ENCODE results near the gene ROS1.

GRCh38 chr6:117432273-117432672, 6.5 kb upstream of the ROS1 start:
- TF ChIP-seq ZFP3 (CRISPR knock-in tag; IDR thresholded peaks at IDR 0.05) (no peak), ESRRG (CRISPR knock-in tag; IDR thresholded peaks at IDR 0.05) (no peak), BACH2 (CRISPR knock-in tag; IDR thresholded peaks at IDR 0.05; ENCODE audit: borderline replicate concordance) (no peak), ZNF565 (CRISPR knock-in tag; conservative IDR thresholded peaks at IDR 0.05; ENCODE audit: low read depth) (no peak), TCF4 (CRISPR knock-in tag; IDR thresholded peaks at IDR 0.05; ENCODE audit: borderline replicate concordance) (no peak), CSRNP3 (CRISPR knock-in tag; IDR thresholded peaks at IDR 0.05) (no peak), ZFP30 (CRISPR knock-in tag; IDR thresholded peaks at IDR 0.05) (no peak), TOX (CRISPR knock-in tag; IDR thresholded peaks at IDR 0.05; ENCODE audit: borderline replicate concordance) (no peak), ZNF8 (CRISPR knock-in tag; IDR thresholded peaks at IDR 0.05) (no peak)
- TF ChIP-seq, protein P1, sequence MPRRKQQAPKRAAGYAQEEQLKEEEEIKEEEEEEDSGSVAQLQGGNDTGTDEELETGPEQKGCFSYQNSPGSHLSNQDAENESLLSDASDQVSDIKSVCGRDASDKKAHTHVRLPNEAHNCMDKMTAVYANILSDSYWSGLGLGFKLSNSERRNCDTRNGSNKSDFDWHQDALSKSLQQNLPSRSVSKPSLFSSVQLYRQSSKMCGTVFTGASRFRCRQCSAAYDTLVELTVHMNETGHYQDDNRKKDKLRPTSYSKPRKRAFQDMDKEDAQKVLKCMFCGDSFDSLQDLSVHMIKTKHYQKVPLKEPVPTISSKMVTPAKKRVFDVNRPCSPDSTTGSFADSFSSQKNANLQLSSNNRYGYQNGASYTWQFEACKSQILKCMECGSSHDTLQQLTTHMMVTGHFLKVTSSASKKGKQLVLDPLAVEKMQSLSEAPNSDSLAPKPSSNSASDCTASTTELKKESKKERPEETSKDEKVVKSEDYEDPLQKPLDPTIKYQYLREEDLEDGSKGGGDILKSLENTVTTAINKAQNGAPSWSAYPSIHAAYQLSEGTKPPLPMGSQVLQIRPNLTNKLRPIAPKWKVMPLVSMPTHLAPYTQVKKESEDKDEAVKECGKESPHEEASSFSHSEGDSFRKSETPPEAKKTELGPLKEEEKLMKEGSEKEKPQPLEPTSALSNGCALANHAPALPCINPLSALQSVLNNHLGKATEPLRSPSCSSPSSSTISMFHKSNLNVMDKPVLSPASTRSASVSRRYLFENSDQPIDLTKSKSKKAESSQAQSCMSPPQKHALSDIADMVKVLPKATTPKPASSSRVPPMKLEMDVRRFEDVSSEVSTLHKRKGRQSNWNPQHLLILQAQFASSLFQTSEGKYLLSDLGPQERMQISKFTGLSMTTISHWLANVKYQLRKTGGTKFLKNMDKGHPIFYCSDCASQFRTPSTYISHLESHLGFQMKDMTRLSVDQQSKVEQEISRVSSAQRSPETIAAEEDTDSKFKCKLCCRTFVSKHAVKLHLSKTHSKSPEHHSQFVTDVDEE (CRISPR knock-in tag; IDR thresholded peaks at IDR 0.05) = no peak
- TF ChIP-seq, protein P2, sequence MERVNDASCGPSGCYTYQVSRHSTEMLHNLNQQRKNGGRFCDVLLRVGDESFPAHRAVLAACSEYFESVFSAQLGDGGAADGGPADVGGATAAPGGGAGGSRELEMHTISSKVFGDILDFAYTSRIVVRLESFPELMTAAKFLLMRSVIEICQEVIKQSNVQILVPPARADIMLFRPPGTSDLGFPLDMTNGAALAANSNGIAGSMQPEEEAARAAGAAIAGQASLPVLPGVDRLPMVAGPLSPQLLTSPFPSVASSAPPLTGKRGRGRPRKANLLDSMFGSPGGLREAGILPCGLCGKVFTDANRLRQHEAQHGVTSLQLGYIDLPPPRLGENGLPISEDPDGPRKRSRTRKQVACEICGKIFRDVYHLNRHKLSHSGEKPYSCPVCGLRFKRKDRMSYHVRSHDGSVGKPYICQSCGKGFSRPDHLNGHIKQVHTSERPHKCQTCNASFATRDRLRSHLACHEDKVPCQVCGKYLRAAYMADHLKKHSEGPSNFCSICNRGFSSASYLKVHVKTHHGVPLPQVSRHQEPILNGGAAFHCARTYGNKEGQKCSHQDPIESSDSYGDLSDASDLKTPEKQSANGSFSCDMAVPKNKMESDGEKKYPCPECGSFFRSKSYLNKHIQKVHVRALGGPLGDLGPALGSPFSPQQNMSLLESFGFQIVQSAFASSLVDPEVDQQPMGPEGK (CRISPR knock-in tag; IDR thresholded peaks at IDR 0.05; ENCODE audit: borderline replicate concordance) = no peak
